ENCODE data around the gene TIGD4.
"Not testable (repeated sequence)": the region's sequence is repeated elsewhere in the genome, so short reads cannot be mapped to it uniquely, and the experiment has no call there.

The TIGD4 gene

DNA sequence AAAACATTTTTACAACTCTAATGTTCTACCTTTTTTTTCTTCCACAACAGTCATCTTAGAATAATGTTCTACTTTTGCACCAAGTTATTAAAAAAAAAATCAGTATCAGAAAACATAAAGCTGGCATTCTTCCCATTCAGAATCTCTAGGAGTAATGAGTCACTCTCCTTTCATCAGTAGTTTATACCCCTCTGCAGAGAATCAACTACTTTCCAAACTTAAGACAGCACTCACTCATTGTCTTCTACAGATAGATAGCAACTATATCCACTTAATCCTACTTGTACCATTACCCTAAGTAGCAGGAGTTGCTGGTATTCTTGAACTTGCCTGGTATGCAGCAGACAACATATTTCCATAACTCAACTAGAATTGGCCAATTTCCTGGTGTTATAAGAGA lies 3.2 kb downstream of the TIGD4 start:
- CTCF ChIA-PET: no interaction called here
- no peak for DNase-seq (ENCODE audit: extremely low spot score)
- TF ChIP-seq CTCF (IDR thresholded peaks at IDR 0.05; ENCODE audit: control extremely low read depth, extremely low read depth, low read depth, missing control alignments): no peak
- POLR2A ChIA-PET: no interaction called here

- POLR2A ChIA-PET: no interaction called here
- no peak for DNase-seq (ENCODE audit: extremely low spot score)
Measured at GRCh38 chr4:152773953-152774352, 5.6 kb downstream of the TIGD4 start.

GRCh38 chr4:152773339-152773738 lies 6.2 kb downstream of the TIGD4 start:
- ChIA-PET CTCF (no interaction called here), POLR2A (no interaction called here)
- TF ChIP-seq CTCF (IDR thresholded peaks at IDR 0.05; ENCODE audit: control extremely low read depth, extremely low read depth, low read depth, missing control alignments): no peak
- DNase-seq (ENCODE audit: extremely low spot score): no peak

More at GRCh38 chr4:152773953-152774352, 5.6 kb downstream of the TIGD4 start:
- CTCF ChIA-PET: no interaction called here
- TF ChIP-seq CTCF (IDR thresholded peaks at IDR 0.05; ENCODE audit: control extremely low read depth, extremely low read depth, low read depth, missing control alignments): no peak

GRCh38 chr4:152771741-152772533 lies 7.6 kb downstream of the TIGD4 start:
- CTCF ChIA-PET: no interaction called here
- no peak for TF ChIP-seq CTCF (IDR thresholded peaks at IDR 0.05; ENCODE audit: control extremely low read depth, extremely low read depth, low read depth, missing control alignments)
- POLR2A ChIA-PET: no interaction called here
- DNase-seq (ENCODE audit: extremely low spot score): peak; percentile 32

DNA sequence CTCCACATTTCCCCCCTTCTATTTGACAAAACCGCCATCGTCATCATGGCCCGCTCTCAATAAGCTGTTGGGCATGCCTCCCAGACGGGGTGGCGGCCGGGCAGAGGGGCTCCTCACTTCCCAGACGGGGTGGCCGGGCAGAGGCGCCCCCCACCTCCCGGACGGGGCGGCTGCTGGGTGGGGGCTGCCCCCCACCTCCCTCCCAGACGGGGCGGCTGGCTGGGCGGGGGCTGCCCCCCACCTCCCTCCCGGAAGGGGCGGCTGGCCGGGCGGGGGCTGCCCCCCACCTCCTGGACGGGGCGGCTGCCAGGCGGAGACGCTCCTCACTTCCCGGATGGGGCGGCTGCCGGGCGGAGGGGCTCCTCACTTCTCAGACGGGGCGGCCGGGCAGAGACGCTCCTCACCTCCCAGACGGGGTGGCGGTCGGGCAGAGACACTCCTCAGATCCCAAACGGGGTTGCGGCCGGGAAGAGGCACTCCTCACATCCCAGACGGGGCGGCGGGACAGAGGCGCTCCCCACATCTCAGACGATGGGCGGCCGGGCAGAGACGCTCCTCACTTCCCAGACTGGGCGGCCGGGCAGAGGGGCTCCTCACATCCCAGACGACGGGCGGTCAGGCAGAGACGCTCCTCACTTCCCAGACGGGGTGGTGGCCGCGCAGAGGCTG lies 14.3 kb downstream of the TIGD4 start:
- CTCF ChIA-PET; POLR2A ChIA-PET; DNase-seq (ENCODE audit: extremely low spot score): not testable (repeated sequence)

DNA sequence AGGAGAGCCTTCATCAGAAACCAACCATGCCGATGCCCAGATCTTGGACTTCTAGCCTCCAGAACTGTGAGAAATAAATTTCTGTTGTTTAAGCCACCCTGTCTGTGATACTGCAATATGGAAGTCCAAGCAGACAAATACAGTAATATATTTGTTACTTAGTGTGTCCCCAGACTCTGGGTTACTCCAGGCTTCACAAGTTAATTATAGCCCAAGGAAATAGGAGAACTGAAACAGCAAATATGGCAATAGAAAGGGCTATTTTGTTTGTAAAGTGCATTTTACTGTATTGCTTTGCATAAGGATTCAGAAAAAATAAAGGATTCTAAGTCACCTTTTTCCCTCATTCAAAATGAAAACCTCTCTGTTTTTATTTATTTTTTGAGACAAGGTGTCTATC lies 15.7 kb downstream of the TIGD4 start:
- TF ChIP-seq CTCF (IDR thresholded peaks at IDR 0.05; ENCODE audit: control extremely low read depth, extremely low read depth, low read depth, missing control alignments): no peak
- CTCF ChIA-PET: interaction anchor here (1.0 kb wide), 2 partner anchors 25 to 265 kb away, joined by 3 read pairs; no protein-coding TSS in a partner anchor
- POLR2A ChIA-PET: no interaction called here

DNA sequence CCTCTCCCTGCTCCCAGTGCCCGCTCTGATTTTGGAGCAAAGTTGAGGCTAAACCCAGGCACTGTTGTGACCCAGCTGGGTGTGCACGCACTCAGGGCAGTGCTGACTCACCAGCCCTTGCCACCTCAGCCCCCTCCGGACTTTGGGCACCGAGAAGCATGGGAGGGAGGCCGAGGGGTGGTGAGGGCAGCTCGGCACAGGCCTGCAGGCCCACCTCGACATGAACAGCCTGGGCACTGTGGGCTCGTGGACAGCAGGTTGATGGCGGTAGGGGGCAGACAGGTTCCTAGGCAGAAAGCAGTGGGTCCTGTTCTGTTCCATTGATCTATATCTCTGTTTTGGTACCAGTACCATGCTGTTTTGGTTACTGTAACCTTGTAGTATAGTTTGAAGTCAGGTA lies 30.9 kb downstream of the TIGD4 start:
- POLR2A ChIA-PET: no interaction called here
- CTCF ChIA-PET: interaction anchor here (1.1 kb wide), 1 partner anchor 12 kb away, joined by 3 read pairs; no protein-coding TSS in a partner anchor
- no peak for TF ChIP-seq CTCF (IDR thresholded peaks at IDR 0.05; ENCODE audit: control extremely low read depth, extremely low read depth, low read depth, missing control alignments)
- DNase-seq (ENCODE audit: extremely low spot score): no peak

More for the DNA sequence above, 15.7 kb downstream of the TIGD4 start:
- no peak for DNase-seq (ENCODE audit: extremely low spot score)
